ENCODE measurements around the gene GOSR1.
"Not testable (repeated sequence)": the region's sequence is repeated elsewhere in the genome, so short reads cannot be mapped to it uniquely, and the experiment has no call there.

The GOSR1 gene

DNA sequence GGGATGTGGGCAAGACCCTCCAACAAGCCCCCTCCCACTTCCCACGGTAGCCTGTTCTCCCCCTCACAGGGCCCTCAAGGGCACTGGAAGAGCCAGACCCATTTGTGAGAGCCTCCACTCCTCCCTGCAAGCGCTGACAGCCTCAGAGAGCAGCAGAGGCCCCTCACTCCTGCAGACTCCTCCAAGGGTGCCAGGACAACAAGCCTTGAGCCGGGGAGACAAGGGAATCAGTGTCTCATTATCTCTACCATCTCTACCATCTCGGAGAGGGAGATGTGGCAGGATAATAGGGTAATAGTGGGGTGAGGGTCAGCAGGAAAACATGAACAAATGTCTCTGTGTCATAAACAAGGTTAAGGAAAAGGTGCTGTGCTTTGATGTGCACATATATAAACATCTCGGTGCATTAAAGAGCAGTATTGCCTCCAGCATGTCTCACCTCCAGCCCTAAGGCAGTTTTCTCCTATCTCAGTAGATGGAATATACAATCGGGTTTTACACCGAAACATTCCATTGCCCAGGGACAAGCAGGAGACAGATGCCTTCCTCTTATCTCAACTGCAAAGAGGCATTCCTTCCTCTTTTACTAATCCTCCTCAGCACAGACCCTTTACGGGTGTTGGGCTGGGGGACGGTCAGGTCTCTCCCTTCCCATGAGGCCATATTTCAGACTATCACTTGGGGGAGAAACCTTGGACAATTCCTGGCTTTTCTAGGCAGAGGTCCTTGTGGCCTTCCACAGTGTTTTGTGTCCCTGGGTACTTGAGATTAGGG is 86.1 kb downstream of the GOSR1 start:
- DNase-seq (ENCODE audit: low spot score): not testable (repeated sequence)

- DNase-seq (ENCODE audit: low spot score): not testable (repeated sequence)
These were observed 86.7 kb downstream of the GOSR1 start for GRCh38 chr17:30563905-30564390.

DNA sequence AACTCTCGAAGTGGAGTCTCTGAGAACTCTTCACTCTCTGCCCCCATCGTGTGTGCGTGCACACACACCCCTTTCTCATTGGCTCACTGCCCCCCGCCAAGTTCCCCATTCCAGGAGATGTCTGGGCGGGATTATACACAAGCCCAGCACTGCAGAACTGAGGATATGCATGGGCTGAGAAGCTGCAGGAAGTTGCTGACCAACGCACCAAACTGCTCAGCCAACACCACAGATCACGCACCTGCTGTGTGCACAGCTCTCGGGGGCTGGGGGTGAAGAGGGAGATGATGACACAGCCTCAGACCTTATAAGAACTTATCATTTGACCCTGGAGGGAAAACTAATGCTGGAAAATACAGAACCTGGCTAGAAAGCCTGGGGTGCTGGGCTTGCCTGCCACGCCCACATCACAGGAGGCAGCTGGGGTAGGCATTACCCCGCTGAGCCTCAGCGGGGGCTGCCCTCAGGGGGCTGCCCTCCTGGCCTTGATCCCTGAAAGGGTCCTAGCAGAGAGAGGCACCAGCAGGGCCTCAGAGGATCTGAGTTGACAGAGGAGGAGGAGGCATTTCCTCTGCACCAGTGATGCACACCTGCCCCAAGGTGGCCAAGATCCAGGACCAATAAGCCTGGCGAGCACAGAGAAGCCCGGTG is 87.3 kb downstream of the GOSR1 start:
- DNase-seq (ENCODE audit: low spot score): not testable (repeated sequence)

DNA sequence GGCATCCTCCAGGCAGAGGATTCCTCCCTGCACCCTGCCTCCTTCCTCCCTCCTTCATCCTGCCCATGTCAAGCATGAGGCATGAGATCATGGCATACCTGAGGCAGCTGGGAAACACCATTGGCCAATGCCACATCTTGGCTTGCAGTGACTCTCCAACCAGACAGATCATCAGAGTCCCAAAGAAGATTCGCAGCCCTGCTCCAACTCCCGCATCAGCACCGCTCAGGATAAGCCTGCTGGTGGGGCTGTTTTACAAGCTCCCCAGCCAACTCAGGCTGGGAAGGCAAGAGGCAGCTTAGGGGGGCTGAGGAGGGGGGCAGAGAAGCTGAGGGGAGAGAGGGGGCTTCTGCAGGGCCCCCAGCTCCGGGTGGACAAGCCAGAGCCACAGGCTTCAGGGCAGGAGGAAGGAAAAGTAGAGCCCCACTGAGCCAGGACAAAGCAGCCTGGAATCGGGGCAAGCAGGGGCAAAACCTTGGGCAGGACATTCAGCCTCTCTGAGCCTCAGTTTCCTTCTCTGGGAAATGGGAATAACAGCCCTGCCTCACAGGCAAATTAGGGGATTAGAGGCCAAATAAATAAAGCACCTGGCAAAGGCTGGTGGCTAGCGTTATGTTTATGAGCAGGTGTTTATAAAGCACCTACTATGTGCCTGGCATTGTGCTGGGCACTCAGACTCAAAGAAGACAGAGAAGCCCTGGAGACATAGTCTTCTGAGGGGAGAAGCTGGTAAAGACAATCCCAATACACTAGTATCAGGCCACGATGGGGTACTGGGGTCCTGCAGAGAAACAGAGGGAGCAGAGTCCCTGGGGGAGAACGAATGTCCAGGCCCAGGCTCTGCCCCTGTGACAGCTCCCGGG is 88.1 kb downstream of the GOSR1 start:
- no peak for DNase-seq (ENCODE audit: low spot score)

DNA sequence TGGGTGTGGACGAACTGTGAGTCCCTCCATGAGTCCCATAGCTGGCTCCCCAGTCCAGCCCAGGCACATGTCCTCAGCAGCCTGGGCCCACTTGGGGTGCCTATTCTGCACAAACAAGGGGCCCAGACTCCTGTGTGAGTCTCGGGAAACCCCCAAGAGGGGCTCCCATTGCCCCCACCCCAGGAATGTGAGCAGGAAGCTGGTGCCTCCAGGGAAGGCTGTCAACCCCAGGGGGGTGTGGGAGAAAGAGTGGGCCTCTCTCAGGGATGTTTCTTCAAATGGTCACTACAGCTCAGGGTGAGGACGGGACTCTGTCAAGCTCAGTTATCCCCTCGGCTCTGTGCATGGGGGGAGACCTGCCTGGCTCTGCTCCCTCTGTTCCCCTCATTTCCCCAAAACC is 88.9 kb downstream of the GOSR1 start:
- DNase-seq (ENCODE audit: low spot score): not testable (repeated sequence)

GRCh38 chr17:30566516-30567225 is 89.5 kb downstream of the GOSR1 start:
- not testable (repeated sequence) for DNase-seq (ENCODE audit: low spot score)

- DNase-seq (ENCODE audit: low spot score): no peak
These were observed 90.3 kb downstream of the GOSR1 start for GRCh38 chr17:30567231-30568116.

DNA sequence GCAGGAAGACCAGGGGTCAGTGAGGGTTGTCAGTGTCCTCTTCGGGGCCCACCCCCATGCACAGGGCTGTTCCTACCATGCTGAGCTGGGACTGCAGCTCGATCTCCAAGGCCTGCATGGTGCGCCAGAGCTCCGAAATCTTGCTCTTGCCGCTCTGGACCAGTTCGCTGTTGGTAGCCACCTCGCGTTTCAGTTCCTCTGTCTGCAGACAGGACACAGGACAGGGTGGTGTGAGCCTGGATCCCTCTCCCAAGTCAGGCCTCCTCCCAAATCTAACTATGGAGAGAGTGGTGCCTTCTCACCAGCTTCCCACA is 90.9 kb downstream of the GOSR1 start:
- DNase-seq (ENCODE audit: low spot score): no peak

DNA sequence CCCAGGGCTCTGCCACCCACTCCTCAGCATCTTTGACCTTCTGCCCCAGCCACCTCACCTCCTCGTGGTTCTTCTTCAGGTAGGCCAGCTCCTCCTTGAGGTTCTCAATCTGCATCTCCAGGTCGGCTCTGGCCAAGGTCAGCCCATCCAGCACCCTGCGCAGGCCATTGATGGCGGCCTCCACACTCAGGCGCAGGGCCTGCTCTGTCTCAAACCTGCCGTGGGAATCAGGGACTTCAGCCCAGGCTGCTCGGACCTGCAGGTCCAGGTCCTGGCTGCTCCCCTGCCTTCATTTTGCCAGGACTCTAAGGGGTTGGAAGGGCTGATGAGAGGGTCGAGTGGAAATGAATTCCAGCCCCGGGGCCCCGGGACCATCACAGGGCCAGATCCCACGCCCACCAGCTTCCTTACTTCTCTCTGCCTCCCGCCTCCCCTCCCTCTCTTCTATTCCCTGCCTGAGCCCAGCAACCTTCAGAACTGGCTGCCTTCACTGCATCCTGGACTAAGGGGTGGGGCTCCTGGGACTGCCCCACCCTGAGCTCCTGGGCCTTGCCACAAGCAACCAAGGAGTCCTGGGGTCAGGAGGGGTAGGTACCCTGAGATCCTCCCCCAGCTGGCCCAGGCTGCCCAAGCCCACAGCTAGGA is 92.4 kb downstream of the GOSR1 start:
- DNase-seq (ENCODE audit: low spot score): not testable (repeated sequence)

- DNase-seq (ENCODE audit: low spot score): no peak
These were observed 93.0 kb downstream of the GOSR1 start for GRCh38 chr17:30570191-30570590.

DNA sequence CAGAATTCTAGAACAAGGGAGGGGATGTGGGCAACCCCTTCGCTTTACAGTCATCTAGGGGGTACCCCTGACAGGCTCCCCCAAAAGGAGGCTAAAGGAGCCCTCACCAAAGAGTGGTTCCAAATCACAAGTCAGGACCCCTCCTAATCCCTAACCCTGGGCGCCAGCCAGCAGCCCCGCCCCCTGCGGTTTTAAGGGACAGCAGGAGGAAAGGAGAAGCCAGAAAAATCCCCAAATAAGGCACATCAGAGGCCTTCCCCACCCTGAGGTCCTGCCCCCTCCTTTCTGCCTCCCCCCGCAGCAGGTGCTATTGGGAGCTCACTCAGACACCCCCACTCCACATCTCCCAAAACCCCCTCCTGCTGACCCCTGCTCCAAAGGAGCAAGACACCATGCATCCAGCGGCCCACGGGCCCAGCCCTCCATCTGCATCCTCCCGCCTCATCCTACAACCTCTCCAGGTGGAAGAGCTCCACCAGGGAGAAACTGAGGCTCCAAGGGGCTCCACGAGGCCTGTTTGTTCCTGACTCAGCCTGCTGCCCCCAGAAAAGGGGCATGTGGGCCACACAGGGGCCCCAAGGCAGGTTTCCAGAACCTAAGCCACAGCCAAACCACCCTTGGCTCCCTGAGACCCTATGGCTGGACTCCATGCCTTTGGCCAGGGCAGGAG is 93.5 kb downstream of the GOSR1 start:
- DNase-seq (ENCODE audit: low spot score): no peak

DNA sequence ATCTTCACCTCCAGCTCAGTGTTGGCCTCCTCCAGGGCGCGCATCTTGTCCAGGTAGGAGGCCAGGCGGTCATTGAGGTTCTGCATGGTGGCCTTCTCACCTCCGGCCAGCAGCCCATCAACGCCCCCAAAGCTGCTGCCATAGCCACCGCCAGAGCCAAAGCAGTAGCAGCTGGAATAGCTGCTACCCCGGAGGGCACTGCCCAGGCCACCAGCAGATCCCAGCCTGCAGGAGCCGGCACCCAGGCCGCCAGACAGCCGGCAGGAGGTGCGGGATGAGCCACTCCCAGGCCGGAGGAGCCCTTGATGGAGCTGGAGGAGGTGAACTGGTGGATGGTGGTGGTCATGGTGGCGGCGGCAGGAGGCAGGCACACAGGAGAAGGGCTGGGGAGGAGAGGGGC is 94.2 kb downstream of the GOSR1 start:
- not testable (repeated sequence) for DNase-seq (ENCODE audit: low spot score)

- no peak for DNase-seq (ENCODE audit: low spot score)
These were observed 94.7 kb downstream of the GOSR1 start for GRCh38 chr17:30571921-30572320.

GRCh38 chr17:30572651-30573554 is 95.7 kb downstream of the GOSR1 start:
- DNase-seq (ENCODE audit: low spot score): not testable (repeated sequence)

- no peak for DNase-seq (ENCODE audit: low spot score)
These were observed 96.5 kb downstream of the GOSR1 start for GRCh38 chr17:30573603-30574175.

- not testable (repeated sequence) for DNase-seq (ENCODE audit: low spot score)
These were observed 97.1 kb downstream of the GOSR1 start for GRCh38 chr17:30574309-30574708.

DNA sequence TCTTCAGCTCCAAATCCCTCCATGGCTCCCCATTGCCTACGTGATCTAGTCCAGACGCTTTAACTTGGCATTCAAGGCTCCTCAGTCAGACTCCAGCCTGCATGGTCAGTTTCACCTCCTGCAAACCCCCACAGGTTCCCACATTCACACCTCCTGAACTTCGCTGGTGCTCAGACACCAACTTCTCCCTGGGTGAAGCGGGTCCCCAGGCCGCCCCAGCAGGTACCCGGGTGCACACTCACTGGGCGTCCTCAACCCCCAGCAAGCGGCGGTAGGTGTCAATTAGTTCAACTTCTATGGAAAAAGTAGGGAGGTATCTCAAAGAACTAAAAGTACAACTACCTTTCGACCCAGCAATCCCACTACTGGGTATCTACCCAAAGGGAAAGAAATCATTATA is 97.6 kb downstream of the GOSR1 start:
- DNase-seq (ENCODE audit: low spot score): not testable (repeated sequence)

DNA sequence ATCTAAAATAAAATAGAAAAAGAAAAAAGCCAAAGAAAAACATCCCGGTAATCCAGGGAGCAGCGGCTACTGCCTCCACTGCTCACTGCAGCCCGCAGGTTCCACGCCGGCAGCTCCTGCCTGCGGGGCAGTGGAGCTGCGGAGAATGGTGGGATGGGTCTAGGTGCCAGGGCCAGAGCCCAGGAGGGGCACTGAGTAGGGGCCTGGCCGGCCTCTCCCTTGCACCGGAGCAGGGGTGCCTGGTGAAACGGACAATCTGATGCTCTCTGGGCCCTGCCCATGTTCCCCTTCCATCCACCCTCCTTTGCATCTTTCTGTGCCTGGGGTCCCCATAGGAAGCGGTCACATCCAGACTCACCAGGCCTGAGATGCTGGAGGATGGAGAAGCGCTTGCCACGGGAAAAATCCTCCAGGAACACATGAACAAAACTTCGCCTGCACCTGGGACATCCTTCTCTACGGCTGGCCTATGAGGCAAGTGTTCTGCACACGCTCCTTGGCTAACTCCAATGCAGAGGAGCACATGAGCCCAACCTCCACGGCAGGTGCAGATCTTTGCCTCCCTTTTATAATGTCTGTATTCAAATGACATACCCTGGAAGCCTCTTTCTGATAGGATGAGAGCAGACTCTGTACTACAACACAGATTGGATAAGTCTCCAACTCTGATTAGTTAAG is 98.6 kb downstream of the GOSR1 start:
- not testable (repeated sequence) for DNase-seq (ENCODE audit: low spot score)
